ENCODE results near the gene PECR. TPM values are rescaled to one million over a fixed set of nuclear protein-coding genes. Genes with fewer than 3 reads are reported as not detected.
A peak's percentile ranks its signal among the peaks of the same experiment; 100 is the strongest.

The PECR gene
- total and polyA plus RNA-seq, 2 of the 13 experiments (the other 11 are each of a cell fraction or from before 2014, with no cell fraction given) = 151 to 153 TPM

GRCh38 chr2:216081487-216082116 lies at the start of gene PECR, which contains the start of gene TMEM169 (continued):
- TF ChIP-seq USF2 (IDR thresholded peaks at IDR 0.05; ENCODE audit: low read depth, low read length) = peak; percentile 75
- TF ChIP-seq USF2 (CRISPR knock-in tag; IDR thresholded peaks at IDR 0.05; ENCODE audit: borderline replicate concordance) = peak; percentile 91
- no peak for TF ChIP-seq HNF1A (IDR thresholded peaks at IDR 0.05; ENCODE audit: low read depth)
- peak; percentile 70 for TF ChIP-seq HNF1A (CRISPR knock-in tag; IDR thresholded peaks at IDR 0.05; ENCODE audit: borderline replicate concordance)
- TF ChIP-seq PBX2 (CRISPR knock-in tag; IDR thresholded peaks at IDR 0.05) = no peak
- TF ChIP-seq ZNF597 (CRISPR knock-in tag; IDR thresholded peaks at IDR 0.05) = no peak
- no peak for TF ChIP-seq ZBTB33 (CRISPR knock-in tag; IDR thresholded peaks at IDR 0.05)
- peak; percentile 81 for TF ChIP-seq AHDC1 (CRISPR knock-in tag; IDR thresholded peaks at IDR 0.05; ENCODE audit: borderline replicate concordance)
- no peak for TF ChIP-seq ZNF18 (CRISPR knock-in tag; IDR thresholded peaks at IDR 0.05; ENCODE audit: insufficient replicate concordance)
